ENCODE measurements around the gene FLNB. TPM values are rescaled to one million over a fixed set of nuclear protein-coding genes. Genes with fewer than 3 reads are reported as not detected.

Gene FLNB
- total RNA-seq, 1 experiment from 2014 or later = 75.4 TPM

DNA sequence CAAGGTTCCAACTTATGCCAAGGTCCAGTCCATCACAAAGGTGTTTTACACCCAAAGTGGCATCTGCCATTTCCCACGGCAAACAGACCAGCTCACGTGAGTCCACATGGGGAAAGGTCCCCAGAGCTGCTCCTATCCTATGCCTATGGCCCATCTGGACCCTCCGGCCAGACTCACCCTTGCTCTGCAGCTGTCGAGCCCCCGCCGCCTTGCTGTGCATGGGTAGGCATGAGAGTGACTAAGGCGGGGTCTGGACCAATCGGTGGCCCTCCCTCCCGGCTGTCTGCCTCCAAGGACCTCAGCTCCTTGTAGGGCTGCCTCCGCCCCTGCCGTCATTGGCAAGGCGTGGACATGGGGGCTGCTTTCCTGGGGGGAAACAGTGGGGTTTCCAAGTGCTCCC is 175.7 kb downstream of the FLNB start:
- Histone ChIP-seq H3K36me3 (replicated peaks; ENCODE audit: control insufficient read depth, insufficient read depth, low read length) (no peaks in the 10 kb centered on the region), H3K4me3 (ENCODE audit: insufficient read depth, low read depth, low read length) (no peak overlapping the region), H3K27me3 (ENCODE audit: control insufficient read depth, insufficient read depth, low read length) (no peaks in the 10 kb centered on the region)
- no peak for DNase-seq

DNA sequence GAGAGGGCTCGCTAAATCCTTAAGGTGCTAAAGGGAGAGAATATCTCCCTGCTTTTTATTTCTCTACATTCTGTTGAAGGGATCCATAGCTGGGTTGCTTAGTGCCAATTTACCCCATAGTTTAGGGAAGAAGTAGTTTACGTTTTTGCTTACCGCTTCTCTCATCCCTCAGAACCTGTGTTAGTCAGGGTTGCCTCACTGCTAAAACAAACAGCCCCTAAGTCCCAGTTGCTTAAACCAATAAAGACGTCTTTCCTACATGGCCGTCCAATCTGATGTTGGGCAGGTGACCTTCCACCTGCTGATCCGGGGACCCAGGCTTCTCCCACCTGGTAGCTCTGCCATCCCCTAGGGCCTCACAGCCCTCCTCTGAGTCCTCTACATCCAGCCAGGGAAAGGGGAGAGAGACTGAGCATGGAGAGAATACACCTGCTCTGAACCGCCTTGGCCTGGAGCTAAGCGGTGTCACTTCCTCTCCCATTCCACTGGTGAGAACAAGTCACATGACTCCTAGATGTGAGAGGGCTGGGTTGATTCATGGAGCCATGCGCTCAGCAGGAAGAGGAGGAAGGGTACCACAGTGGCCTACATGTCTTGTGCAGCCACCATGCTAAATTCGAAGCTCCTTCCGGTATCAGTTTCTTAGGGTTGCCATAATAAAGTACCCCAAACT is 176.2 kb downstream of the FLNB start:
- Histone ChIP-seq H3K36me3 (replicated peaks; ENCODE audit: control insufficient read depth, insufficient read depth, low read length) (no peaks in the 10 kb centered on the region), H3K4me3 (ENCODE audit: insufficient read depth, low read depth, low read length) (no peak overlapping the region), H3K27me3 (ENCODE audit: control insufficient read depth, insufficient read depth, low read length) (no peaks in the 10 kb centered on the region)
- no peak for DNase-seq

DNA sequence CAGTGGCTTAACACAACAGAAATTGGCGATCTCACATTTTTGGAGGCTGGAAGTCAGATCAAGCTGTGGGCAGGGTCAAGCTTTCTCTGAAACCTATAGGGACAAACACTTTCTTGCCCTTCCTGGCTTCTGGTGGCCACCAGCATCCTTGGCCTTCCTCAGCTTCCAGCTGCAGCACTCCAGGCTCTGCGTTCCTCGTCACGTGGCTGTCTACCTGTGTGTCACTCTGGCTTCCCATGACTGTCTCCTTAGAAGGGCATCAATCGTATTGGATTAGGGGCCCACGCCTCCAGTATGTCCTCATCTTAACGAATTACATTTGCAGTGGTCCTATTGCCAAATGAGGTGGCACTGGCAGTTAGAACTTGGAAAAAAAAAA is 176.7 kb downstream of the FLNB start:
- no peak for DNase-seq
- H3K36me3 ChIP-seq (replicated peaks; ENCODE audit: control insufficient read depth, insufficient read depth, low read length) = no peaks in the 10 kb centered on the region
- no peaks in the 10 kb centered on the region for H3K27me3 ChIP-seq (ENCODE audit: control insufficient read depth, insufficient read depth, low read length)
- H3K4me3 ChIP-seq (ENCODE audit: insufficient read depth, low read depth, low read length) = no peak overlapping the region

DNA sequence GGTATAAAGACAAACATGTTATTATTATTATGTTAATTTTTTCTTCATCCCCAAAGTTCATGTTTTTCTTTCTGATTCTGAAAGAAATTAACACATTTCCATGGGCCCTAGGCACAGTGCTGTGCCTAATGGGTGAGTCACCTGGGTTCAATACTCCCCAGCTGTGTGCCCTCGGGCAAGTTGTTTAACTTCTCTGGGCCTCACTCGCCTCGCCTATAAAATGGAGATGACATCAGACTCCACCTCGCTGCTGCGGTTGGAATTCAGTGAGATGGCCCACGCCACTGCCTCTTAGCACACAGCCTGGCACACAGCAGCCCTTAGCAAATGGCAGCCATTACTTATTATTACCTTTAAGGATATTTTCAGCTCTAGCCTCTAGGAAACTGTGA is 179.9 kb downstream of the FLNB start:
- DNase-seq = no peak
- Histone ChIP-seq H3K4me3 (ENCODE audit: insufficient read depth, low read depth, low read length) (no peak overlapping the region), H3K36me3 (replicated peaks; ENCODE audit: control insufficient read depth, insufficient read depth, low read length) (no peaks in the 10 kb centered on the region), H3K27me3 (ENCODE audit: control insufficient read depth, insufficient read depth, low read length) (no peaks in the 10 kb centered on the region)

DNA sequence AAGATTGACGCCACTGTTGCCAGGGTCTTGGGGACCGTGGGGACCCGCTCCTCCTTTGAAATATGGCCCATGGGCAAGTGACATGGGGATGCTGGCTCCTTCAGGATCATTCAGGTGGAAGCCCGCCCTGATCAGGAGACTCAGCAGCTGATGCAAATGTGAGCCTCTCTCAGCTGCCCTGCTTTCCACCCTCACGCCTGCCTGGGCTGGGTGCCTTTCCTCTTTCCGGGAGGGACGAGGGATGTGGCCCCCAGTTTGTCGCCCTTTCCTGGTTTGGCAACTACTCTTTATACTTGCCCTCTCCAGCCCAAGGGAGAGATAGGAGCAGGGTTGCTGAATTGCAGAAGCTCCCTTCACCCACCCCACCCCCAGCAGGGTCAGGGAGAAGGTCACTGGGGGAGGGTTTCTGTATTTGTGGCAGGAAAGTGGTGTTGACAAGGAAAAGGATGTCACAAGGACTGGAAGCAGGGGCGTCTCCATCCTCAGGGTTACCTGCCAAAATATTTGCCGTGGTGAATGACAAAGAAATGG is 180.8 kb downstream of the FLNB start:
- H3K4me3 ChIP-seq (ENCODE audit: insufficient read depth, low read depth, low read length) = no peak overlapping the region
- no peak for DNase-seq
- no peaks in the 10 kb centered on the region for H3K36me3 ChIP-seq (replicated peaks; ENCODE audit: control insufficient read depth, insufficient read depth, low read length)
- no peaks in the 10 kb centered on the region for H3K27me3 ChIP-seq (ENCODE audit: control insufficient read depth, insufficient read depth, low read length)

DNA sequence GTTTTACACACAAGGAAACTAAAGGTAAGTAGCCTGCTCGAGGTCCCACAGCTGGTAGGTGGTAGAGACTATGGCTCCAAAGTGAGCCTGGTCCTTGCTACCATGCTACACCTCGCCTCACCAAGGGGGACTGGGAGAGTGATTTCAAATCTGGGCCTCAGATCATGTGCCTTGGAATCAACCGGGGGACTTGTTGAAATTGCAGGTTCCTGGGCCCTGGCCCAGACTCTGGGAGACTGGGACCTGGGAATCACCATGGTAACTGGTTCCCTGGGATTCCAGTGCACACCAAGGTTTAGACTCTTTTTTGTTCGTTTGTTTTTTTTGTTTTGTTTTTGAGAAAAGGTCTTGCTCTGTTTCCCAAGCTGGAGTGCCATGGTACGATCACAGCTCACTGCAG is 181.5 kb downstream of the FLNB start:
- no peak overlapping the region for H3K4me3 ChIP-seq (ENCODE audit: insufficient read depth, low read depth, low read length)
- H3K27me3 ChIP-seq (ENCODE audit: control insufficient read depth, insufficient read depth, low read length) = no peaks in the 10 kb centered on the region
- DNase-seq = no peak
- H3K36me3 ChIP-seq (replicated peaks; ENCODE audit: control insufficient read depth, insufficient read depth, low read length) = no peaks in the 10 kb centered on the region

DNA sequence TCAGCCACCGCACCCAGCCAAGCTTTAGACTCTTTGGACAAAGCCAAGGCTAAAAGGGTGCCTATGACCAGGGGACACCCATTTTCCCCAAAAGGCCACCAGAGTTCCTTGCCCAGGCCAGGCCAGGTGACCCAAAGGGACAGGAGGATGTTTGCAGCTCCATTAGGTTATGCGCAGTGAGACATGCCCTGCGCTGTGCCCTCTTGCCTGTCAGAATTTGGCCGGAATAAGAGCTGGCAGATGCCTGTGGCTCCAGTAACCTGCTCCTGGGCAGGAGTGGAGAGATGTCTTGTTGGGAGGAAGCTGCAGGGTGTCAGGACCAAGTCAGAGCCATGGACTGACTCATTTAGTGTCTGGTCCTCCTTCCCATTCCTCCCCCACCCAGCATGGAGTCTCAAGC is 182.1 kb downstream of the FLNB start:
- Histone ChIP-seq H3K4me3 (ENCODE audit: insufficient read depth, low read depth, low read length) (no peak overlapping the region), H3K36me3 (replicated peaks; ENCODE audit: control insufficient read depth, insufficient read depth, low read length) (no peaks in the 10 kb centered on the region), H3K27me3 (ENCODE audit: control insufficient read depth, insufficient read depth, low read length) (no peaks in the 10 kb centered on the region)
- DNase-seq = no peak

DNA sequence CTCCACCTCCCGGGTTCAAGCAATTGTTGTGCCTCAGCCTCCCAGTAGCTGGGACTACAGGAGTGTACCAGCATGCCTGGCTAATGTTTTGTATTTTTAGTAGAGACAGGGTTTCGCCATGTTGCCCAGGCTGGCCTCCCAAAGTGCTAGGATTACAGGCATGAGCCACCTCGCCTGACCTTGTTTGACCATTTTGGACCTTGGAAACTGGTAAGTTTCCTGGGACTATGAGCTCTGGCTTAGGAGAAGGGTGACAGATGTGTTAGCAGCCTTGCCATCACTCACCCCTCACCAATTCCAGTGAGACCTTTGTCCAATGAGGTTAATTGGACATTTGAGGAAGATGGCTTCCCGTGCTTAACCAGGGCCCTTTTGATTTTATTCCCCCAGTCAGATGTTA is 182.7 kb downstream of the FLNB start:
- no peaks in the 10 kb centered on the region for H3K36me3 ChIP-seq (replicated peaks; ENCODE audit: control insufficient read depth, insufficient read depth, low read length)
- H3K4me3 ChIP-seq (ENCODE audit: insufficient read depth, low read depth, low read length) = no peak overlapping the region
- no peak for DNase-seq
- no peaks in the 10 kb centered on the region for H3K27me3 ChIP-seq (ENCODE audit: control insufficient read depth, insufficient read depth, low read length)

DNA sequence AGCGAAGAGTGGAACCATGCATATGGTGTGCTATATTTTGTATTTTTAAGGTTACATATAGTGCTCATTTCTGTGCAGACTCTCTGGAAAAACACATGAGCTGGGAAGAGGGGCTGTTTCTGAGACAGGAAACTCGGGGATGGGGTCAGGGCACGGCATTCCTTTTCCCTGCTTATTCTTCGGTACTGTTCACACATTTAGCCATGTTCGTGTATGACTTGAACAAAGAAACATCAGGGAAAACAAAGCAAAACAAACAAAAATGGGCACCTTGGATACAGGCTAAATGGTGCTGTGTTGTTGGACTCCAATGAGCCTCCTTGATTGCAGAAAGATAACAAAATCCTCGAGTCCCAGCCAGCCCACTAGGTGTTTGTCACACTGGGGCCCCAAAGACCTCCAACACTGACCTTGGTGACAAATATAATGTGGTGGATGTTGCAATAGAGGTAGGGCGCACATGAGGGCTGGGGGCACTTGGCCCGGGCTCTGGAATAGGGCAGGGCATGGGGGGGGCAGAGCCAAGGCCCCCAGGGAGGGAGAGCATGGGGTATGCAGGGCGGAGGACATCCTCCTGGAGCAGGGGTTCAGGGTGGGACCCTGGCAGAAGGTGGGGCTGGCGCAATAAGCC is 183.3 kb downstream of the FLNB start:
- Histone ChIP-seq H3K4me3 (ENCODE audit: insufficient read depth, low read depth, low read length) (no peak overlapping the region), H3K36me3 (replicated peaks; ENCODE audit: control insufficient read depth, insufficient read depth, low read length) (no peaks in the 10 kb centered on the region), H3K27me3 (ENCODE audit: control insufficient read depth, insufficient read depth, low read length) (no peaks in the 10 kb centered on the region)
- DNase-seq = no peak

DNA sequence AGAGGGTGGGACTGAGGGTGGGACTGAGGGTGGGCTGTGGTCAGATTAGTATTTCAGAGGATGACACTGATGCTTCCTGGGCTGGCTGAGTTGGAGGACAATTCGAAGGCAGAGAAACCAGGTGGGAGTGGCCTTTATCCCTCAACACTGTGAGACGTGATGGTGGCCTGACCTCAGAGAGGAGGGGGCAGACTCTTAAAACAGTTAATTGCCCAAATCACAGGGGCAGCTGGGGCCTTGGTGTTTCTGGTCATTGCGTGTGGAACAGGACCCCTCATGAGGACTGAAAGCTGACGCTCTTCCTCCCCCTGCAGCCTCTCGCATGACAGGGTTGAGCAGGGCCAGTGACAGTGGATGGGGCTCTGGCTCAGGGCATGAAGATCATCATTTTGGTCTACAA is 183.8 kb downstream of the FLNB start:
- DNase-seq = no peak
- no peaks in the 10 kb centered on the region for H3K27me3 ChIP-seq (ENCODE audit: control insufficient read depth, insufficient read depth, low read length)
- no peaks in the 10 kb centered on the region for H3K36me3 ChIP-seq (replicated peaks; ENCODE audit: control insufficient read depth, insufficient read depth, low read length)
- H3K4me3 ChIP-seq (ENCODE audit: insufficient read depth, low read depth, low read length) = no peak overlapping the region

DNA sequence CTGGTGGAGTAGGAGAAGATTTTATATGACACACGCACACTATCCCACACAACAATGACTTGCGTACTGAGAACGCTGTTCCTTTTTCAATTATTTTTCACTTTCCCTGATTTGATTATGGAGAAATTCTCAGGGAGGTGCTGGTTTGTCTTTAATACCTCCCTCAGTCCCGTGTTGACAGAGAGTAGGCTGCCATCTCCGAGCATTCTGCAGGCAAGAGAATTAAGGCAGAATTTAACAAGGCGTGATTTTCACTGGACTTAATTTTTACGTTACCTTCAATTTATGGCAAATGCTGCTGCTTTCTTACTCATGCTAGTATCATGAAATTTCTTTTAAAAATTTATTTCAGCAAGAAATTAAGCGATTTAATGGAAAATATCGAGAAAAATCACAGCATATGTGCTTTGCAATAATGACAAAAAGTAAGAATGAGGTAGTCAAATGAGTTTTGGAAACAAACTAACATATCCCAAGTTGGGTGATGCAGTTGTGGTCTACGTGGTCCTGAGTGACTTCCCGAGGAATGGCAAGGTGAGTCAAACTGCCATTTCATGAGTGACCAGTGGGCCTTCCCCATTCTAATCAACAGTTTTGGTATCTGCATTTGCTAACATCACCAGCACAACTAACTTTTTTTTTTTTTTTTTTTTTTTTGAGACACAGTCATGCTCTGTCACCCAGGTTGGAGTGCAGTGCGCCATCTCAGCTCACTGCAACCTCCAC is 185.6 kb downstream of the FLNB start:
- no peaks in the 10 kb centered on the region for H3K27me3 ChIP-seq (ENCODE audit: control insufficient read depth, insufficient read depth, low read length)
- H3K36me3 ChIP-seq (replicated peaks; ENCODE audit: control insufficient read depth, insufficient read depth, low read length) = no peaks in the 10 kb centered on the region
- no peak overlapping the region for H3K4me3 ChIP-seq (ENCODE audit: insufficient read depth, low read depth, low read length)
- DNase-seq = no peak

DNA sequence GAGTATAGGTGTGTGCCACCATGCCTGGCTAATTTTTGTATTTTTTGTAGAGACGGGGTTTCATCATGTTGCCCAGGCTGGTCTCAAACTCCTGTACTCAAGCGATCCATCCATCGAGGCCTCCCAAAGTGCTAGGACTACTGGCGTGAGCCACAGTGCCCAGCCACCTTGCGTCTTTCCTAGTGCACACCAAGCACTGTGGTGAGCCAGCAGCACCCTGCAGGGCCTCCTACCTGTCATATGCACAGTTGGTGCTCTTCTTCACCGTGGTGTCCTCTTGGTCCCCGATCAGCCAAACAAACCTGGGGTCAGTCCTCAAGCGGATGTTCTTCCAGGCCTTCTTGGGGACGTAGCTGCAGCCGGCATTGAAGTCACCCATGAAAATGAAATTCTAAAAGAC is 189.4 kb downstream of the FLNB start:
- no peak overlapping the region for H3K4me3 ChIP-seq (ENCODE audit: insufficient read depth, low read depth, low read length)
- H3K27me3 ChIP-seq (ENCODE audit: control insufficient read depth, insufficient read depth, low read length) = no peaks in the 10 kb centered on the region
- no peak for DNase-seq
- H3K36me3 ChIP-seq (replicated peaks; ENCODE audit: control insufficient read depth, insufficient read depth, low read length) = no peaks in the 10 kb centered on the region

DNA sequence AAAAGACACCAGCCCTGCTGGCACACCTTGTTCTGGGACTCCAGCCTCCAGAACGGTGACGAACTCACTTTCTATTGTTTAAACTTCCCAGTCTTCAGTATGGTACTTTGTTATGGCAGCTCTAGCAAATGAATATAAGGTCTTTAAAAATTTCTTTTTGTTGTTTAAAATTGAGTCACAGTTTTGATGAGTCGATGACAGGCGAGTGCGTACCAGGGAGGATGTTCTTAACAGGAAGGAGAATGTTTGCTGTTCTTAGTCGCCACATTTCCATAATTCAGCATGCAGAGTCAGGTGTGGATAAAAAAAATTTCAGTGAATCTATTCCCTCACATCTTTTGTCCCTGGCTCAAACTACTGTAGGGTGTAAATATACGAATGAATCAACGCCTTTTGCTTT is 190.1 kb downstream of the FLNB start:
- no peaks in the 10 kb centered on the region for H3K36me3 ChIP-seq (replicated peaks; ENCODE audit: control insufficient read depth, insufficient read depth, low read length)
- no peak for DNase-seq
- H3K27me3 ChIP-seq (ENCODE audit: control insufficient read depth, insufficient read depth, low read length) = no peaks in the 10 kb centered on the region
- H3K4me3 ChIP-seq (ENCODE audit: insufficient read depth, low read depth, low read length) = no peak overlapping the region

DNA sequence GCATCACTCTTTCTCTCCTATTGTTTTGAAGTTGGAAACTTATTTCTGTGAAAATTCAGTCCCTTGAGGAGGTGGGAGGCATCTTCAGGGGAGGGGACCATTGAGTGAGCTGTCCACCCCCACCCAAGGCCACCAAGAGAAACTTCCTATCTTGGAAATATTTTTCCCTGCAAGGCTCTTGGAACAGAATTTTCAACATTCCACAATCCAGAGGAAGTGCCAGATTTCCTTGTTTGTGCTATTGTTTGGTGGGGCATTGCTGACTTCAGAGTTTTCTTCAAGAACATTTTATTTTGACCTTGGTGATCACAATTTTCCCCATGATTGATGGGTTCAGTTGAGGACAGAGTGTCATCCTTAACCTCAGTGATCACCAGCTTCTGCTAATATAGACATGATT is 190.6 kb downstream of the FLNB start:
- H3K27me3 ChIP-seq (ENCODE audit: control insufficient read depth, insufficient read depth, low read length) = no peaks in the 10 kb centered on the region
- H3K4me3 ChIP-seq (ENCODE audit: insufficient read depth, low read depth, low read length) = no peak overlapping the region
- no peaks in the 10 kb centered on the region for H3K36me3 ChIP-seq (replicated peaks; ENCODE audit: control insufficient read depth, insufficient read depth, low read length)
- no peak for DNase-seq

DNA sequence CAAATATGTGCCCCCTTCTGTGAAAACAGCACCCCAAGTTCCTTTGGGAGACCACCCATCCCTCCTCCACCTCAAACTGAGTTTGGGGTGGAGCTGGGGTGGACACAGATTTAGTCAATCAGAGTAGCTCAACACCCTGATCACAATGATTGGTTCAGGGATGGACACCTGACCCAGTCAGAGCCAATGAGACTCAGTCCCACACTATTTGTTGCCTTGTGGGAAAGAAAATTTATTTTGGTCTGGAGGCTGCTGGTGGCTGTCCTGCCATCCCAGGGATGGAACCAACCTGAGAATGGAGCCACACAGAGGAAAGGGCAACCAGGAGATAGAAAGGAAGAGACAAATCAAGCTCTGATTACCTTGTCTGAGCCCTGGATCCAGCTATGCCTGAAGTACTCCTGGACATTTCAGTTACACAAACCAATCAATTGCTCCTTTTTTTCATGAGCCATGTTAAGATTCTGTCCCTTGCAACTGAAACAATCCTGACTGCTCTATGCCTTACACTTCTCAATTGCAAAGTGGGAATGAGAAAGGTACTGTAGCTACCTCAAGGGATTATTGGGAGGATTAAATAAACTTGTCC is 192.0 kb downstream of the FLNB start:
- Histone ChIP-seq H3K4me3 (ENCODE audit: insufficient read depth, low read depth, low read length) (no peak overlapping the region), H3K27me3 (ENCODE audit: control insufficient read depth, insufficient read depth, low read length) (no peaks in the 10 kb centered on the region), H3K36me3 (replicated peaks; ENCODE audit: control insufficient read depth, insufficient read depth, low read length) (no peaks in the 10 kb centered on the region)
- no peak for DNase-seq
